ENCODE measurements around the gene SUPT7L. TPM values are rescaled to one million over a fixed set of nuclear protein-coding genes. Genes with fewer than 3 reads are reported as not detected.

Gene SUPT7L
- total RNA-seq, 4 donors from 2014 or later, result 18.5 to 23.1 (median 20.7) TPM

- intact Hi-C loops (cut with DNase I), result no loop called here
- Histone ChIP-seq H3K4me1 (peaks cover 0 to 3% (median 0%) of the 10 kb centered on the region in 4 donors), H3K4me3 (no peak overlapping the region), H3K27me3 (no peaks in the 10 kb centered on the region), H3K9me3 (no peaks in the 10 kb centered on the region), H3K27ac (replicated peaks in 1 of 4) (no peak overlapping the region), H3K36me3 (peaks cover 35 to 82% (median 67%) of the 10 kb centered on the region in 4 donors)
- WGBS, result 73% methylated on average over 1 of the region's 1 CpG
- no peak for DNase-seq (ENCODE audit: extremely low spot score)
- TF ChIP-seq POLR2A (IDR thresholded peaks at IDR 0.05; ENCODE audit: low read depth), result no peak
- TF ChIP-seq POLR2AphosphoS5 (IDR thresholded peaks at IDR 0.05), result no peak
- no peak for TF ChIP-seq CTCF (IDR thresholded peaks at IDR 0.05)
- no peak for TF ChIP-seq EP300 (IDR thresholded peaks at IDR 0.05)
These were observed 41.9 kb downstream of the SUPT7L start for GRCh38 chr2:27621524-27621923.

DNA sequence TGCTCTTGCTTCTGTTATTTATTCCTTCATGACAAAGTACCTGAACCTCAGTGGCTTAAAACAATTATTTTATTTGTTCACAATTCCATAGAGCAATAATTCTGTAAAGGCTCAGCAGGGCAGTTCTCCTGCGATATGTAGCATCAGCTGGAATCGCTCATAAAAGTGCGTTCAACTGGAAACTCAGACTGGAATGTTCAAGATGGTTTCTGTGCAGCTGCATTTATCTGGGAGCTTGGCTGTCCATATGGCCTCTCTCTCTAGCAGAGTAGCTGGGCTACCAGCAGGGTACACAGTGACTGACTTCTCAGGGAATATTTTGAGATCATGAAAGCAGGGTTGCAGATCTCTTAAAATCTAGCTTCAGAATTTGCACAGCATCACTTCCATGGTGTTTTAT, 48.1 kb downstream of the SUPT7L start:
- 95% methylated on average over 3 of the region's 3 CpGs for WGBS
- peaks cover 34 to 93% (median 66%) of the 10 kb centered on the region in 4 donors for H3K36me3 ChIP-seq
- TF ChIP-seq POLR2A (IDR thresholded peaks at IDR 0.05; ENCODE audit: low read depth) (no peak), POLR2AphosphoS5 (IDR thresholded peaks at IDR 0.05) (no peak), CTCF (IDR thresholded peaks at IDR 0.05) (no peak), EP300 (IDR thresholded peaks at IDR 0.05) (no peak)

DNA sequence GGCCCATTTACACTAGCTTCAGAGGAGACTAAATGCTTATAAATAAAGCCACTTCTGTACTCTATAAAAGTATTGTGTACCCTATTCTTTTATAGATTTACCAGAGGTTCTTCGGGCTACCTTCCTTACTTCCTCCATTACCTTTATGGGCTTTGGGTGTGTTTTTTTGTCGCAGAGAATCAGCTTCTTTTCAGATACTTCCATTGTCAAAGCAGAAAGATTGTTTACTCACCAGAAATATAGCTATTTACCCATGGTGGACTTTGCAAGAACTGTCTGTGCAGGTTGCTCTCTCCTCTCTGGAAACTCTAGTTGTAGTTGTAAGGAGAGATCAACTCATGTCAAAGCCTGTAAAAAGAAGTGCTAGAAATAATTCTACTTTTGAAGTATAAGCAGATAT, 49.4 kb downstream of the SUPT7L start:
- Histone ChIP-seq H3K4me3 (no peak overlapping the region), H3K36me3 (peaks cover 37 to 91% (median 68%) of the 10 kb centered on the region in 4 donors), H3K27me3 (no peaks in the 10 kb centered on the region), H3K9me3 (no peaks in the 10 kb centered on the region), H3K4me1 (no peaks in the 10 kb centered on the region), H3K27ac (replicated peaks in 1 of 4) (no peak overlapping the region)
- WGBS, result 95% methylated on average over 2 of the region's 2 CpGs
- no peak for TF ChIP-seq POLR2AphosphoS5 (IDR thresholded peaks at IDR 0.05)
- no peak for TF ChIP-seq POLR2A (IDR thresholded peaks at IDR 0.05; ENCODE audit: low read depth)
- TF ChIP-seq EP300 (IDR thresholded peaks at IDR 0.05), result no peak
- TF ChIP-seq CTCF (IDR thresholded peaks at IDR 0.05), result no peak
- intact Hi-C loops (cut with DNase I), result no loop called here
- no peak for DNase-seq (ENCODE audit: extremely low spot score)

More for the DNA sequence above, 48.1 kb downstream of the SUPT7L start:
- no peak overlapping the region for H3K4me3 ChIP-seq
- intact Hi-C loops (cut with DNase I), result no loop called here
- H3K9me3 ChIP-seq, result no peaks in the 10 kb centered on the region
- H3K27me3 ChIP-seq, result no peaks in the 10 kb centered on the region
- H3K27ac ChIP-seq (replicated peaks in 1 of 4), result no peak overlapping the region
- no peak for DNase-seq (ENCODE audit: extremely low spot score)
- no peaks in the 10 kb centered on the region for H3K4me1 ChIP-seq

DNA sequence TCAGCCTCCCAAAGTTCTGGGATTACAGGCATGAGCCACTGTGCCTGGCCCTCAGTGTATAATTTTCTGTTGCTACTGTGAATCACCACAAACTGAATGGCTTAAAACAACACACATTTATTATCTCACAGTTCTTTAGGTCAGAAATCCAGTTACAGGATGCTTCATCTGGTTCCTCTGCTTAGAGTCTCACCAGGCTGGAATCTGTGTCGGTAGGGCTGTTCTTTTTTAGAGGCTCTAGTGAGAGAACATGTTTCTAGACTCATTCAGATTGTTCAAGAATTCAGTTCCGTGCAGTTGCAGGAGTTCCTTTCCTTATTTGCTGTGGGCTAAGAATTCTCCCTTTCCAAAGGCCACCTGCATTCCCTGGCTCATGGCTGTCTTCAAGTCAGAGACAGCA, 56.8 kb downstream of the SUPT7L start:
- Histone ChIP-seq H3K4me1 (no peaks in the 10 kb centered on the region), H3K27ac (replicated peaks in 1 of 4) (no peak overlapping the region), H3K27me3 (no peaks in the 10 kb centered on the region), H3K9me3 (no peaks in the 10 kb centered on the region), H3K4me3 (no peak overlapping the region), H3K36me3 (peaks cover 51 to 93% (median 77%) of the 10 kb centered on the region in 4 donors)
- intact Hi-C loops (cut with DNase I), result no loop called here
- WGBS, result 96% methylated on average over 2 of the region's 2 CpGs
- DNase-seq (ENCODE audit: extremely low spot score), result peak; percentile 24
- TF ChIP-seq POLR2AphosphoS5 (IDR thresholded peaks at IDR 0.05) (no peak), CTCF (IDR thresholded peaks at IDR 0.05) (no peak), POLR2A (IDR thresholded peaks at IDR 0.05; ENCODE audit: low read depth) (no peak), EP300 (IDR thresholded peaks at IDR 0.05) (no peak)

Small RNA genes within 50 kb of the gene (small RNA-seq; reads per million reads assigned to genes)
- 0 reads per million in 3 donors for gene RF00340

Other genes with a start within 250 kb of the SUPT7L start
- gene NRBP1, start 235.0 kb downstream of the SUPT7L start, total RNA-seq, result 10 to 100 TPM; 74.8 to 96.0 (median 85.8) TPM
- gene KRTCAP3, start 221.2 kb downstream of the SUPT7L start, total RNA-seq, result under 1 TPM in 1 of 4 donors, not detected in 3; 0.45 TPM
- gene IFT172, start 173.9 kb downstream of the SUPT7L start, total RNA-seq, result 10 to 100 TPM; 12.1 to 29.7 (median 25.0) TPM
- gene FNDC4, start 168.4 kb downstream of the SUPT7L start, total RNA-seq, result 10 to 100 TPM in 2 of 4 donors, 1 to 10 TPM in 2; 3.3 to 12.6 (median 9.8) TPM
- gene GCKR, start 166.8 kb downstream of the SUPT7L start, total RNA-seq, result under 1 TPM in 1 of 4 donors, not detected in 3; 0.23 TPM
- 10 to 100 TPM; 29.5 to 39.3 (median 33.7) TPM for gene ZNF512, start 80.6 kb downstream of the SUPT7L start, total RNA-seq
- 1 to 10 TPM; 2.7 to 6.2 (median 5.2) TPM for gene CCDC121, start 34.6 kb downstream of the SUPT7L start, total RNA-seq
- gene GPN1, start 34.6 kb downstream of the SUPT7L start, total RNA-seq, result 10 to 100 TPM; 18.8 to 28.1 (median 22.7) TPM
- gene SLC4A1AP, start 275 bp upstream of the SUPT7L start, total RNA-seq, result 10 to 100 TPM; 16.7 to 22.8 (median 20.1) TPM
- 100 to 1,000 TPM; 283 to 500 (median 345) TPM for gene MRPL33, start 108.1 kb upstream of the SUPT7L start, total RNA-seq
- 1 to 10 TPM in 3 of 4 donors, under 1 TPM in 1; 0.63 to 5.8 (median 2.5) TPM for gene RBKS, start 226.8 kb upstream of the SUPT7L start, total RNA-seq
- 10 to 100 TPM; 35.5 to 44.9 (median 39.9) TPM for gene BABAM2, start 227.1 kb upstream of the SUPT7L start, total RNA-seq

All from esophagus muscularis mucosa (tissue), 4 donors.